ENCODE data around the gene FRMPD2.
A peak's percentile ranks its signal among the peaks of the same experiment; 100 is the strongest.

Gene FRMPD2

GRCh38 chr10:48272682-48273081 lies 1.8 kb downstream of the FRMPD2 start:
- H3K4me3 ChIP-seq (ENCODE audit: extremely low read depth, insufficient read depth, low read length, poor library complexity, severe bottlenecking), result no peak overlapping the region
- no peaks in the 10 kb centered on the region for H3K9me3 ChIP-seq (ENCODE audit: control insufficient read depth, low read length)
- no peak overlapping the region for H3K27ac ChIP-seq (ENCODE audit: low read depth, low read length, severe bottlenecking)
- WGBS, 2 experiments (ENCODE audit: insufficient coverage in 2 of 2), result no CpG with 5 or more reads among the region's 2 CpGs
- H3K4me1 ChIP-seq (ENCODE audit: control insufficient read depth, insufficient read depth, low read length, poor library complexity, severe bottlenecking), result peaks cover 9% of the 10 kb centered on the region
- no peaks in the 10 kb centered on the region for H3K36me3 ChIP-seq (ENCODE audit: control insufficient read depth, insufficient read depth, low read length)

- WGBS, 2 experiments (ENCODE audit: insufficient coverage in 2 of 2), result 73 to 100% methylated on average over 1 to 4 of the region's 5 CpGs
- no peak overlapping the region for H3K4me3 ChIP-seq (ENCODE audit: extremely low read depth, insufficient read depth, low read length, poor library complexity, severe bottlenecking)
- no peaks in the 10 kb centered on the region for H3K36me3 ChIP-seq (ENCODE audit: control insufficient read depth, insufficient read depth, low read length)
- H3K4me1 ChIP-seq (ENCODE audit: control insufficient read depth, insufficient read depth, low read length, poor library complexity, severe bottlenecking), result peaks cover 9% of the 10 kb centered on the region
- no peak overlapping the region for H3K27ac ChIP-seq (ENCODE audit: low read depth, low read length, severe bottlenecking)
- no peaks in the 10 kb centered on the region for H3K9me3 ChIP-seq (ENCODE audit: control insufficient read depth, low read length)
Observed at GRCh38 chr10:48271047-48271730, 3.3 kb downstream of the FRMPD2 start.

GRCh38 chr10:48266528-48266927 lies 8.0 kb downstream of the FRMPD2 start:
- H3K9me3 ChIP-seq (ENCODE audit: control insufficient read depth, low read length), result no peaks in the 10 kb centered on the region
- H3K4me3 ChIP-seq (ENCODE audit: extremely low read depth, insufficient read depth, low read length, poor library complexity, severe bottlenecking), result no peak overlapping the region
- WGBS, 2 experiments (ENCODE audit: insufficient coverage in 2 of 2), result 82 to 84% methylated on average over 3 of the region's 4 CpGs
- H3K27ac ChIP-seq (ENCODE audit: low read depth, low read length, severe bottlenecking), result no peak overlapping the region
- H3K36me3 ChIP-seq (ENCODE audit: control insufficient read depth, insufficient read depth, low read length), result no peaks in the 10 kb centered on the region
- H3K4me1 ChIP-seq (ENCODE audit: control insufficient read depth, insufficient read depth, low read length, poor library complexity, severe bottlenecking), result no peaks in the 10 kb centered on the region

DNA sequence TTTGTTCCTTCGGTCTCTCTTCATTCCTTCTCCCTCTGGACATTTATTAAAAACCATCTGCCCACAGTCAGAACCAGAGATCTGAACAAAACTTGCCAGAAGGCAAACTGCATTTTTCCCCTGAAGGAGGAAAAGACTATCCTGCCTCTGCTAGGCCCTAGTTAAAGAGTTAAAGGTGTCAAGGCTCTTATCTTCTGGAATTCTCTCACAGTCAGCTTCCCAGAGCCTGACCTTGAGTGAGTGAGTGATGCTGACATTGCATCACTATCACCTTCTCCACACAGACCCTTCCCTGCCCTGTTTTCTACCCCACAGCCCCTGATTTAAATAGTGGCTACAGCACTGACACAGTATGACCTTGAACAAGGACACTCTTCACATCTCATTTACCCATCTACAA lies 16.4 kb downstream of the FRMPD2 start:
- no peaks in the 10 kb centered on the region for H3K36me3 ChIP-seq (ENCODE audit: control insufficient read depth, insufficient read depth, low read length)
- H3K4me1 ChIP-seq (ENCODE audit: control insufficient read depth, insufficient read depth, low read length, poor library complexity, severe bottlenecking), result no peaks in the 10 kb centered on the region
- H3K4me3 ChIP-seq (ENCODE audit: extremely low read depth, insufficient read depth, low read length, poor library complexity, severe bottlenecking), result no peak overlapping the region
- WGBS, 2 experiments (ENCODE audit: insufficient coverage in 2 of 2), result 78% methylated on average over 1 of the region's 1 CpG; no CpG with 5 or more reads in 1 of the 2 experiments
- no peaks in the 10 kb centered on the region for H3K9me3 ChIP-seq (ENCODE audit: control insufficient read depth, low read length)
- H3K27ac ChIP-seq (ENCODE audit: low read depth, low read length, severe bottlenecking), result no peak overlapping the region

- WGBS, 2 experiments (ENCODE audit: insufficient coverage in 2 of 2), result 80 to 100% methylated on average over 1 of the region's 3 CpGs
- Histone ChIP-seq H3K27ac (ENCODE audit: low read depth, low read length, severe bottlenecking) (no peak overlapping the region), H3K36me3 (ENCODE audit: control insufficient read depth, insufficient read depth, low read length) (no peaks in the 10 kb centered on the region), H3K4me1 (ENCODE audit: control insufficient read depth, insufficient read depth, low read length, poor library complexity, severe bottlenecking) (peaks cover under 1% of the 10 kb centered on the region), H3K9me3 (ENCODE audit: control insufficient read depth, low read length) (no peaks in the 10 kb centered on the region), H3K4me3 (ENCODE audit: extremely low read depth, insufficient read depth, low read length, poor library complexity, severe bottlenecking) (no peak overlapping the region)
Observed at GRCh38 chr10:48257407-48257961, 17.0 kb downstream of the FRMPD2 start.

DNA sequence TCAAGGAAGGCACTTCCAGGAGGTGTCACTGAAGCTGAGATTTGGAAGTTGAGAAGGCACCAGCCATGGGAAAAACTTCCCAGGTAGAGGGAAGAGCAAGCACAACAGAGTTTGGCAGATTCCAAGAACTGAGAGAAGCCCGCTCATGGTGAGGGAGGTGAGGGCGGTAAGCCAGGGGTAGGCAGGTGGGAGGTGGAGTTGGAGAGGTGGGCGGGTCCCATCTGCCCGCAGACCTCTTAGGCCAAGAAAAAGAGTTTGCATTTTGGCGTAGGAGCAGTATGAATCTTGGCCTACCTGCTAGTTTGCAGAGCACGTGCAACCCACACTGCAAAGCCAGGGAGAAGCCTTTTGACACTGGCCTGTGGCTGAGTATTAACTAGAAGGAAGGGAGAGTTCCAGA lies 18.8 kb downstream of the FRMPD2 start:
- H3K27ac ChIP-seq (ENCODE audit: low read depth, low read length, severe bottlenecking), result no peak overlapping the region
- H3K36me3 ChIP-seq (ENCODE audit: control insufficient read depth, insufficient read depth, low read length), result no peaks in the 10 kb centered on the region
- WGBS, 2 experiments (ENCODE audit: insufficient coverage in 2 of 2), result 83 to 94% methylated on average over 6 of the region's 6 CpGs
- no peaks in the 10 kb centered on the region for H3K9me3 ChIP-seq (ENCODE audit: control insufficient read depth, low read length)
- H3K4me1 ChIP-seq (ENCODE audit: control insufficient read depth, insufficient read depth, low read length, poor library complexity, severe bottlenecking), result peaks cover 15% of the 10 kb centered on the region
- no peak overlapping the region for H3K4me3 ChIP-seq (ENCODE audit: extremely low read depth, insufficient read depth, low read length, poor library complexity, severe bottlenecking)

- Histone ChIP-seq H3K27ac (ENCODE audit: low read depth, low read length, severe bottlenecking) (no peak overlapping the region), H3K36me3 (ENCODE audit: control insufficient read depth, insufficient read depth, low read length) (no peaks in the 10 kb centered on the region), H3K4me3 (ENCODE audit: extremely low read depth, insufficient read depth, low read length, poor library complexity, severe bottlenecking) (no peak overlapping the region), H3K9me3 (ENCODE audit: control insufficient read depth, low read length) (no peaks in the 10 kb centered on the region), H3K4me1 (ENCODE audit: control insufficient read depth, insufficient read depth, low read length, poor library complexity, severe bottlenecking) (peaks cover 15% of the 10 kb centered on the region)
- WGBS, 2 experiments (ENCODE audit: insufficient coverage in 2 of 2), result 88 to 100% methylated on average over 1 to 2 of the region's 5 CpGs
Observed at GRCh38 chr10:48254750-48255512, 19.6 kb downstream of the FRMPD2 start.

DNA sequence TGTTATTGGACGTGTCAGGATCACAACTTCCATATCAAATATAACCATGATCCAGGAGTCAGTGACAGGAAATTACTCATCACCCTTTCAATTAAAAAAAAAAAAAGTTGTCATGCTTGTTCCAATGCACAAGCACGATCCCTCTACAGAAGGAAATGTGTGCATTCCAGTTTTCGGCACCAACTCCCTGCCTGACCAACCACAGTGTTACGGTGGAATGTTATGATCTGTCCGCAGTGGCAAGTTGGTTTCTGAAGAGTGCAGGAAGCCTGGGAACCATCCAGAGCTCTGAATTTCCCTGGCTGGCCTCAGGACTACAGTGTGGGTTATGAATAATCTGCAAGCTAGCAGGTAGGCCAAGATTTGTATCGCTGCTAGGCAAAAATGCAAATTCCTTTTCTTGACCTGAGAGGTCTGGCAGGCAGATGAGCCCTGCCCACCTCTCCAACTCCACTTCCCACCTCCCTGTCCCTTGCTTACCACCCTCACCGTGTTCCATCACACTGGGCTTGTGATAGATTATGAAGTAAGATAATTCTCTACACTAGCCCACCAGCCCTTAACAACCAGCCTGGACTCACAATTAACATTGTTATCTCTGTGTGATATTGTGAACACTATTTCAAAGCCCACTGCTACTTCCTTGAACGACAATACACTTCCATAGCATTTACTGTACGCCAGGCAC lies 20.4 kb downstream of the FRMPD2 start:
- no peaks in the 10 kb centered on the region for H3K9me3 ChIP-seq (ENCODE audit: control insufficient read depth, low read length)
- H3K36me3 ChIP-seq (ENCODE audit: control insufficient read depth, insufficient read depth, low read length), result no peaks in the 10 kb centered on the region
- 90 to 98% methylated on average over 6 to 7 of the region's 9 CpGs for WGBS, 2 experiments (ENCODE audit: insufficient coverage in 2 of 2)
- H3K27ac ChIP-seq (ENCODE audit: low read depth, low read length, severe bottlenecking), result no peak overlapping the region
- peaks cover 15% of the 10 kb centered on the region for H3K4me1 ChIP-seq (ENCODE audit: control insufficient read depth, insufficient read depth, low read length, poor library complexity, severe bottlenecking)
- no peak overlapping the region for H3K4me3 ChIP-seq (ENCODE audit: extremely low read depth, insufficient read depth, low read length, poor library complexity, severe bottlenecking)

GRCh38 chr10:48252354-48252650 lies 22.2 kb downstream of the FRMPD2 start:
- whole genome bisulfite sequencing, 2 experiments (ENCODE audit: insufficient coverage in 2 of 2), result 81 to 95% methylated on average over 5 of the region's 5 CpGs
- Histone ChIP-seq H3K36me3 (ENCODE audit: control insufficient read depth, insufficient read depth, low read length) (no peaks in the 10 kb centered on the region), H3K27ac (ENCODE audit: low read depth, low read length, severe bottlenecking) (peak overlapping the region; percentile 45), H3K4me1 (ENCODE audit: control insufficient read depth, insufficient read depth, low read length, poor library complexity, severe bottlenecking) (peaks cover 19% of the 10 kb centered on the region), H3K9me3 (ENCODE audit: control insufficient read depth, low read length) (no peaks in the 10 kb centered on the region), H3K4me3 (ENCODE audit: extremely low read depth, insufficient read depth, low read length, poor library complexity, severe bottlenecking) (no peak overlapping the region)

DNA sequence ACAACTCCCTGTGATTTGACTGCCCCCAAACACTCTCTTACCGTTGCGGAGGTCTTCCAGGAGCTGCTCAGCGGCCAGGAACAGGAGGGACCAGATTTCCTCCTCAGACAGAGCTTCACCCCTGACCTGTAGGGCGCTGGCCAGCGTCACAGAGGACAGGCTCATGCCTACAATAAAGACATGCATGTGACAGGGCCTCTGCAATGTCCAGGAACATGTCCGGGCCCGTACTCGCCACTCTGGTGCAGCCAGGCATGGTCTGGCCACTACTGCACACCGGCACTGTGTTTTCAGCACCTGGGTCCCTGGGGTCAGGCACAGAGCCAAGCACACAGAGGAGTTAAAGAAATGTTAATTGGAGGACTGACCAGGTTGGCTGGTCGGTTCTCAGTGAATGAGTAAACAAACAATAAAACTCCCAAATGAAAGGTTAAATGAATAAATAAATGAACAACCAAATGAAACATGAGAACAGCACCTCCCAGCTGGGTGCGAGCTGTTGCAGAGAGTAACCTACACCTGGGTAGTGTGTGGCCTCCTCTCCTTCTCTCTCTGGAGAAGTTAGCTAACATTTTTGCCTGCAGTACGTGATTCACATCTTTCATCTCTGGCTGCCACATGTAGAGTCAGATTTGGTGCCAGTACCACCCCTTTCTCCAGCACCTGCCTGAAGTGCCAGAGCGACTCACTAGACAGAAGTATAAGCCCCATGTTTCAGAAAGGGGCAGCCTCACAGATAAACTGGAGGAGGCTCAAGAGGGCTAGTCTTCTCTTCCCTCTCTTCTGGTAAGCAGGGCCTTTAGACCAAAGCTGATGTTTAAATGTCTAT lies 22.8 kb downstream of the FRMPD2 start:
- no peak overlapping the region for H3K4me3 ChIP-seq (ENCODE audit: extremely low read depth, insufficient read depth, low read length, poor library complexity, severe bottlenecking)
- peaks cover 19% of the 10 kb centered on the region for H3K4me1 ChIP-seq (ENCODE audit: control insufficient read depth, insufficient read depth, low read length, poor library complexity, severe bottlenecking)
- H3K9me3 ChIP-seq (ENCODE audit: control insufficient read depth, low read length), result no peaks in the 10 kb centered on the region
- WGBS, 2 experiments (ENCODE audit: insufficient coverage in 2 of 2), result 82 to 90% methylated on average over 10 to 12 of the region's 13 CpGs
- H3K36me3 ChIP-seq (ENCODE audit: control insufficient read depth, insufficient read depth, low read length), result no peaks in the 10 kb centered on the region
- H3K27ac ChIP-seq (ENCODE audit: low read depth, low read length, severe bottlenecking), result peak overlapping the region; percentile 52

All from mesodermal cell (in vitro differentiated cells).